GM19395 (cell line): ENCODE measurements around the gene LILRA6.
"Not testable (repeated sequence)": the region's sequence is repeated elsewhere in the genome, so short reads cannot be mapped to it uniquely, and the experiment has no call there.

Experiments used
- ATAC-seq: cut with Tn5 transposase; IDR thresholded peaks from one replicate; pipeline ENCODE4 v1.9.1; 2021; ENCODE audit warnings: mild to moderate bottlenecking, moderate library complexity; ENCODE audit not compliant: unreplicated experiment

The LILRA6 gene

DNA sequence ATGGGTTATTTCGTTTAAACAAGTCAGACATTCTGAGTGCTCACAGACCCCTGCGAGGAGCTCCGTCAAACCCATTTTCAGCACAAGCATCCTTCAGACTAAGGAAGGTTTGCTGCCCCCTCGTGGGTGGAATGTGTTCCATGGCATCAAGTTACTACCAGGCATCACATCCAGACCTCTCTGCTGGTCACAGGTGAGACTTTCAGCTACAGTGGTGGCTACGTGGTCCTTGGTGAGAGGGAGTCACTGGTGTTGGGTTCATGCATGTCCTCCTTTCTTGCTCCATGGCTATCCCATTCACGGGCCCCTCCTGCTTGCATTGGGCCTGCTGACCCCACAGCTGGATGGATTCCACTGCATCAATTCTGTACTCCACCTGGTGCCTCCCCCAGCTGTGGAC lies 23.5 kb upstream of the LILRA6 start:
- no peak for ATAC-seq

DNA sequence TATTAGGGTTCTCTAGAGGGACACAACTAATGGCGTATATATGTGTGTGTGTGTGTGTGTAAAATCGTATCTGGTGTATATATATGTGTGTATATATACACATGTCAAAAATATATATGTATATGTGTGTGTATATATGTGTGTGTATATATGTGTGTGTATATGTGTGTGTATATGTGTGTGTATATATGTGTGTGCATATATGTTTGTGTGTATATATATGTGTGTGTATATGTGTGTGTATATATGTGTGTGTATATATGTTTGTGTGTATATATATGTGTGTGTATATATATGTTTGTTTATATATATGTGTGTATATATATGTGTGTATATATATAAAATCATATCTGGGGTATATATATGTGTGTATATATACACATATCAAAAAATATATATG lies 19.9 kb upstream of the LILRA6 start:
- ATAC-seq = no peak

DNA sequence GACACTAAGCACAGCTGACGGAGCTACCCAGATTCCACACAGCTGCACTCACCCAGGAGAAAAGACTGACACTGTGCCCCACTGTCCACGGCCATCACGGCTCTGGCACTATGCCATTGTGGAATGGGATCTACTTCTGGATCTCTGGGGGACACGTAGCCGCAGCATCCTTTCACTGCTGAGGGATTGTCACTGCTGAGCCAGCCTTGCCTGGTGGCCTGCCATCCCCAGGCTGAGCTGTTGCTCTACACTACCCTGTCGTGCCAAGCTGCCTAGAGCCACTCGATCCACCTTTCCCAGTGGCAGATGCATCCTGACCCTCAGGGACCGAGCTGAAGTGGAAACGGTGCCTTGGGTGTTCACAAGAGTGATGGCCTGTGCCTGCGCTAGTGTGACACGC lies 19.5 kb upstream of the LILRA6 start:
- ATAC-seq = no peak

DNA sequence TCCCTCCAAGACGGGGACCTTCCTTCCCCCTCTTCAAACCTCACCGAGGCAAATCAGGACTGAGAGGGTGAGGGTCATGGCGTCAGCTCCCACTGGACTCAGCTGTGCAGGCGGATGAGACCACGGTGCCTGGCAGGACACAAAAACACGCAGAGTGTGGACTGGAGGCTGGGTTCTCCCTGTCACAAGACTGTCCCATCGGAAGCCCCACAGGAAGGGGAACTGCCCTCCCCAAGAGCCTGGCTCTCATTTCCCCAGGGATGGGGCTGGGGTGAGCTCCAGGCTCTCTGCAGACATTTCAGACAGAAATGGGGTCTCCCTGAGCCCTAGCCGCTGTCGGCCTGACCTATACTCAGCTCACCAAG lies 14.5 kb upstream of the LILRA6 start, which contains the start of gene LILRB5:
Gene LILRB5, minus strand, starts transcription at position 158 of the 365 bp plus-strand sequence. Its CDS starts 80 bp downstream, at position 78.
- ATAC-seq = no peak

DNA sequence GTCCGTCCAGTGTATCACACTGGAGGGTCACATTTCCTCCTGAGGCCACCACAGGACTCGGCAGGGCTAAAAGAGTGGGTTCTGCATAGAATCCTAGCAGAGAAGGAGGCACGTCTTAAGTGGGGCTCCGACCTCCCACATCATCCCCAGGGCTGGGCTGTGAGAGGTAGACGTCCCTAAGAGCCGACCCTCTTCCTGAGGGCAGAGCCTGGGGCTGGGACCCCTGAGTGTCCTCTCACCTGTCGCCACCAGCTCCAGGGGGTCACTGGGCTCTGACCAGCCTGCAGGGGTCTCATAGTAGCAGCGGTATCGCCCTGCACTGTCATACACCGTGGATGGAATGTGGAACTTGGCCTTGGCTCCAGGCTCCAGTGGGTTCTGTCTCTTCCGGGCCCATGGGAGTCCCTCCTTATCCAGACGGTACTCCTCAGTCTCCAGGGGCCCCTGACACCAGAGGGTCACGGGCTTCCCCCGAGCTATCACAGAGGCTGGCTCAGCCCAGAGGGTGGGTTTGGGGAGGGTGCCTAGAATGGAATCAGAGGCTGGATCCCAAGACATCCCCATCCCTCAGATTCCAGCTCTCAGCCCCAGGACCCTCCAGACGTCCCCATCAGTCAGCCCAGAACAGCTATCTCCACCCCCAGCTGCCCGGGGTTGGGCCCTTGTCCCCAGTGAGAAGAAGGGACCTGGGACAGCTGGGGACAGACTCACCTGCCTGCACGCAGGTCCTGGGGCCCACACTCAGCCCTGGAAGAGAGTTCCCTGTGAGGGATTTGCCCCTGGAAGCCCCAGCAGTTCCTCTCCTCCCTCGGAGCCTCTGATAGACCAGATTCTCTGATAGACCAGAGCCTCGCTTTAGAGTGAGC lies 13.9 kb upstream of the LILRA6 start:
- no peak for ATAC-seq

DNA sequence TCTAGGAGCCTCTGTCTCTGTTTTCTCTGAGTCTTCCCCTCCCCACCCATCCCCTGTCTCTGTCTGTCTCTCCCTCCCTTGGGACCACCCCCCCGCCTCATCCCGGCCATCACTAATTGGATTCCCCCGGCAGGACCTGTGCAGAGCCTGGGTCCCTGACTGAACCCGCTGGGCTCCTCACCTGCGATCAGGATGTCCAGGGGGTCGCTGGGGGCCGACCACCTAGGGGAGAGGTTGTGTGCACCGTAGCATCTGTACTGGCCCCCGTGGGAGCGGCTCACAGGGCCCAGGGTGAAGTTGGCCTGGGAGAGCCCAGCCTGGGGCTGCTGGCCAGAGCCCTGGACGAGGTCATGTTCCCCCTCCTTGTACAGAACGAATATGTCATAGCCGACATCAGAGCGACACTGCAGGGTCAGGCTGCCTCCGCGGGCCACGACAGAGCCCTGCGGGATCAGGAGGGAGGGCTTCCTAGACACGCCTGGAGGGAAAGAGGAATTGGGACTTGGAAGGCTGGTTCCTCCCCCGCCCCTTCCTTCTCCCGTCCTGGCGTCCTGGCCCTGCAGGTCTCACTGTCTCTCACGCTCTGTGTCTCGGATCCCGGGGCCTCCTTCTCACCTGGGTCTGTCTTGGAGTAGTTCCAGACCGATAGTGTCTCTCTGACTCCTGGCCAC lies 12.7 kb upstream of the LILRA6 start:
- no peak for ATAC-seq

DNA sequence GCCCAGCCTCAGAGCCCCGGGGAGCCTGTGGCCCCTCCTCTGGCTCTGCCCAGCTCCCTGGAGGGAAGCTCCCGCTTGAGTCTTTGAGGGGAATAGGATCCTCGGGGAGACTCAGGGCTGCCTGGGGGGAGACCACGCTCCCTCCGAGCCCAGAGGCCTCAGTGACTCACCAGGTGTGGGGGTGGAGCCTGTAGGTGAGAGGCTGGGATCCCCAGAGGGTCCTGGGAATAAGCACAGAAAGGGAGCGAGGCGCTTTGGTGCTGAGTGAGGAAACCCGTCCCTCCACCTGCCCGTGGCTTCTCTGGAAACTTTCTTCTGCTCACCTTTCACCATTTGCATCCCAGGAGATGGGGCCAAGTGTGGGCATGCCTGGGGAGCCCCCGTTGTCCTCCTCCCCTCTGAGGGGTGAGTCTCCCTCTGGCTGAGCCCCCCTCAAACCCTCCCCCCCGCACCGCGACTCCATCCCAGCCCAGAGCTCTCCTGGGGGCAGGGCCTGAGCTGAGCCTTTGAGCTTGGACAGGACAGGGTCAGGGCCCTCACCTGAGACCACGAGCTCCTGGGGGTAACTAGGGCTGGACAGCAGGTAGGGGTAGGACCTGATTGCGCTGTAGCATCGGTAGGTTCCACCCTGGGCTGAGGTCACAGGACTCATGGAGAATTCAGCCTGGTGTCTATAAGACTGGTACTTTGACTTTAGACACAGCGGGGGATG lies 11.8 kb upstream of the LILRA6 start:
- ATAC-seq = no peak

DNA sequence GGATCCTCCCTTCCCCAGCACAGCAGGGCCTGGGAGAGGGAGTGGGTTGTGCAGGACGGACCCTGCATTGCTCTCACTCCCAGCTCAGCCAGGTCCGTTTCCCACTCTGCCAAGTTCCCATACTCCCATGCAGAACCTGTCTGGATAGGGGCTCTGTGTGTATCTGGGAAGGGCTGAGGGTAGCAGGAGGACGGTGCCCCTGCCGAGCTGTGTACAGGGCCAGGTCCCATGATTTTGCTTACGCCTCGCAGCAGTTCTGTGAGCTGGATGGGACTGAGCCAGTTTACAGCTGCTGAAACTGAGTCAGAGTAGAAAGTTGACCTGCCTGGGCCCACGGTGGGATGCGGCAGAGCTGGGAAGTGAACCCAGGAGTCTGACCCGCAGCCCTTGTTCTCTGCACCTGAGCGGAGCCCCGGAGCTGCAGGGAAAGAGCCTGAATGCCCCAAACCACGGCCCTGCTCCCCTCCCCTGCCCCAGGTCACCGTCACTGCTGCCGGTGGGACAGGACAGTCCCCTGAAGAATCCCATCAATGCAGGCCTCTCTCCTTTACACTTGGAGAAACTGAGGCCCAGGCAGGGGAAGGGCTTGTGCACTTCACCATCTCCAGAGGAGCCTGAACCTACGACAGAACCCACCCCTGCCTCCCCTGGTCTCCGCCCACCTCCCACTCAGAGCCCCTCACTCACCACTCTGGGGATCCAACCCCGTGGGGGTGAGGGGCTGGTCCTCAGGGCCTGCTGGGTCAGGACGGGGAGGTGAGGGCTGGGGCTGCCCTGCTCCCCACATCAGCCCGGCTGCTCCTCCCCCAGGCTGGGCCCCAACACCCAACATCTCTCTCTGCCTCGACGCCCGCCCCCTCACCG lies 11.0 kb upstream of the LILRA6 start:
- ATAC-seq = no peak

DNA sequence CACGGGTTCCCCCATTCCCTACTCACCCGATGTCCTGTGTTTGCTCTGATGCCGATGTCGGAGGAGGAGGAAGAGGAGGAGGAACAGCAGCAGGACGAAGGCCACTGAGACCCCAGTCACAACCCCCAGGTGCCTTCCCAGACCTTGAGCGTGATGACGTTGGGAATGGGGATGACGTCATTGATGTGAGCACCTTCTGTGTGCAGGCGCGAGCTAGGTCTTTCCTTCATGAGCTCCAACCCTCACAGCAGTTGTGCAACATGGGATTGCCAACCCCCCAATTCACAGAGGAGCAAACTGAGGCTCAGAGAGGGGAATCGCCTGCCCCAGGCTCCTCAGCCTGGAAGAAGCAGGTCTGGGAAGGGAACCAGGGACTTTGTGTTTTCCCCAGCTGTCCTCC lies 10.3 kb upstream of the LILRA6 start:
- no peak for ATAC-seq

DNA sequence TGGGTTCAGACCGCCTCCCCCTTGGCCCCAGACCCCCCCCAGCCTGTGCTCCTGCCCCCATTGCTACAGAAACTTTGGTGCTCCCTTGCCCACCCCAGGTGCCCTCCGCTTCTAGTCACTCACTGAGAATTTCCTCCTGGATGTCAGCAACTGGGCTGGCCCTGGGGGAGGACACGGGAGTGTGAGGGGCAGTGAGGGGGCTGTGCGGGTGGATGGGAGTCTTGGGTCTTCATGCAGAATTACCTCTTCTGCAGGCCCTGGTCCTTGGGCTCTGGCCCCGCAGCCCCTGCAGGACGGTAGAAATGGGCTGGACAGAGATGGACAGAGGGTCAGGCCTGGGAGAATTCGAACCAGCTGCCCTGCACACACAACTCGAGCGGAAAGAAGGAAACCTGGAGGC lies 9.7 kb upstream of the LILRA6 start:
- no peak for ATAC-seq

DNA sequence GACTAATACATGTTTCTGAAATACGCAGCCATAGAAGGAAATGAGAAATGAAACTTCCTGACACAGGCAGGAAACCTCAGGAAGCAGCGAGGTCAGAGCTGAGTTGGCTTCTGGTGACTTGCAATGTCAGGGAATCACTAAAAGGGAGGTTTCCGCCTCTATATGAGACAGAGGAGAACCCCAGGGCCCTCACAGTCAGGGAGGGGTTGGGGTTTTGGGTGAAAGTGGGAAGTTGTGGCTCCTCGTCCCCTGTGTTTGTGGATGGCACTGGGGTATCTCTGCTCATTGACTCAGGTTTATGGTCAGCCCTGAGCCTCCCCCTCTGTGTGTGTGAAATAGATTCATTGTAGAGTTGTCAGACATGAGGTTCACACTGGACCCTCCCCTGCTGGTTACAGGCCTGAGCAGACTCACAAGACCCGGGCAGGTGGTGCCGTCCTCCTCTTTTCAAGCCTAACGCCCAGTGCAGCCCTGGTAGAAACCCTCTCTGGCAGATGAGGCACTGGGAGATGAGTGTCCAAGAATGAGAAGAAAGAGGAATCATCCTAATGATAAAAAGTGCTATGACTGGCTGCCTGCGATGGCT lies 5.5 kb upstream of the LILRA6 start:
- no peak for ATAC-seq

DNA sequence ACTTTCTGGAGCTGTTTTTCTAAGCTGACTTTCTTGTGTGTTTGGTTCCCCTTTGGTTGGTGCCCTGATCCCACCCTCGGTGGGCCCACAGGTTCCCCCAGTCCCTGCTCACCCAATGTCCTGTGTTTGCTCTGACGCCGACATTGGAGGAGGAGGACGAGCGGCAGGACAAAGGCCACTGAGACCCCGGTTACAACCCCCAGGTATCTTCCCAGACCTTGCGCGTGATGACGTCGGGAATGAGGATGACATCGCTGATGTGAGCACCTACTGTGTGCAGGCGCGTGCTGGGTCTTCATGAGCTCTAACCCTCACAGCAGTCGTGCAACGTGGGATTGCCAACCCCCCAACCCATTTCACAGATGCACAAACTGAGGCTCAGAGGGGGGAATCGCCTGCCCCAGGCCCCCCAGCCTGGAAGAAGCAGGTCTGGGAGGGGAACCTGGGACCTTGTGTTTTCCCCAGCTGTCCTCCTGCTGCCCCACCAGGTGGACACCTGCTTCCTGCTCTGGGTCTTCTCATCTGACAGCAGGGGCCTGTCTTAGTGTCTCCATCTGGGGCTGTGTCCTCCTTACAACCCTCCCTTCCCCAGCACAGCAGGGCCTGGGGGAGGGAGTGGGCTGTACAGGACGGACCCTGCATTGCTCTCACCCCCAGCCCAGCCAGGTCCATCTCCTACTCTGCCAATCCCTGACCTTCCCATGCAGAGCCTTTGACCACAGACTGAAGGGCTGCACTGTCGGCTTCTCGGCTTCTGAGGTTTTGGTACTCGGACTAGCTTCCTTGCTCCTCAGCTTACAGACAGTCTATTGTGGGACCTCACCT lies 4.7 kb upstream of the LILRA6 start:
- ATAC-seq = no peak

DNA sequence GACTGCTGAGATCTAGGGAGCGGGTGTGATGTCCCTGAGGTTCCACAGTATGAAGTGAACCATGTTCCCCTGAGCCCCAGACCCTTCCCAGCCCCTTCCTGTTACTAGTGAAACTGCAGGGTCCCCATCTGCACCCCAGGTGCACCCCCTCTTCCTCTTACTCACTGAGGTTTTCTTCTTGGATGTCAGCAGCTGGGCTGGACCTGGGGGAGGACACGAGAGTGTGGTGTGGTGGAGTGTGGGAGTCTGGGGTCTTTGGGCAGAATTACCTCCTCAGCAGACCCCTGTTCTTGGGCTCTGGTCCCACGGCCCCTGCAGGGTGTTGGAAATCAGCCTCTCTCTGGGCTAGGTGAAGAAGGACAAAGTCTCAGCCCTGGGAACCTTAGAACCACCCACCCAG lies 3.3 kb upstream of the LILRA6 start:
- no peak for ATAC-seq

DNA sequence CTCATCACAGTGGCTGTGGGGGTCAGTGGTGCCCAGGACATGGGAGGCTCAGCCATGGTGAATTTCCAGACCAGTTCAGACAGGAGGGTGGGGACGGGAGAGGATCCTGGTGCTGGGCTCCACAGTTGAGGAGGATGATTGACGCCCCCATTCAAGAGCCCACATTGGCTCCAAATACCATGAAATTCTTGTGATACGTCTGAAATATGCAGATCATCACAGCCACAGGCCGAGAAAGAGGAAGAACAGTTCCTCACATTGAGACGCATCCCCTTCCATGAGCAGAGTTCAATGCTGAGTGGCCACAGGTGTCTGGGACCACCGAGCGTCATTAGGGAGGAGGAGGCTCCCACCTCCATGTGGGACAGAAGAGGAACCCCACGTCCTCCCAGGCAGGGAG lies 1.2 kb upstream of the LILRA6 start:
- ATAC-seq = not testable (repeated sequence)

DNA sequence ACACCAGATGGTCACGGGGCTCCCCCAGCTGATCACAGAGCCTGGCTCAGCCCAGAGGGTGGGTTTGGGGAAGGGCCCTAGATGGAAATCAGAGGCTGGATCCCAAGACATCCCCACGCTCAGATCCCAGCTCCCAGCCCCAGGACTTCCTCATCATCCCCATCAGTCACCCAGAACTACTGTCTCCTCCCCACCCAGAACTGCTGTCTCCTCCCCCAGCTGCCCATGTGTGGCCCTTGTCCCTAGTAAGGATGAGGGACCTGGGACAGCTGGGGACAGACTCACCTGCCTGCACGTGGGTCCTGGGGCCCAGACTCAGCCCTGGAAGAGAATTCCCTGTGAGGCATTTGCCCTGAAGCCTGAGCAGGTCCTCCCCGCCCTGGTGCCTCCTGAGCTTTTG lies 356 bp downstream of the LILRA6 start:
- ATAC-seq = not testable (repeated sequence)

DNA sequence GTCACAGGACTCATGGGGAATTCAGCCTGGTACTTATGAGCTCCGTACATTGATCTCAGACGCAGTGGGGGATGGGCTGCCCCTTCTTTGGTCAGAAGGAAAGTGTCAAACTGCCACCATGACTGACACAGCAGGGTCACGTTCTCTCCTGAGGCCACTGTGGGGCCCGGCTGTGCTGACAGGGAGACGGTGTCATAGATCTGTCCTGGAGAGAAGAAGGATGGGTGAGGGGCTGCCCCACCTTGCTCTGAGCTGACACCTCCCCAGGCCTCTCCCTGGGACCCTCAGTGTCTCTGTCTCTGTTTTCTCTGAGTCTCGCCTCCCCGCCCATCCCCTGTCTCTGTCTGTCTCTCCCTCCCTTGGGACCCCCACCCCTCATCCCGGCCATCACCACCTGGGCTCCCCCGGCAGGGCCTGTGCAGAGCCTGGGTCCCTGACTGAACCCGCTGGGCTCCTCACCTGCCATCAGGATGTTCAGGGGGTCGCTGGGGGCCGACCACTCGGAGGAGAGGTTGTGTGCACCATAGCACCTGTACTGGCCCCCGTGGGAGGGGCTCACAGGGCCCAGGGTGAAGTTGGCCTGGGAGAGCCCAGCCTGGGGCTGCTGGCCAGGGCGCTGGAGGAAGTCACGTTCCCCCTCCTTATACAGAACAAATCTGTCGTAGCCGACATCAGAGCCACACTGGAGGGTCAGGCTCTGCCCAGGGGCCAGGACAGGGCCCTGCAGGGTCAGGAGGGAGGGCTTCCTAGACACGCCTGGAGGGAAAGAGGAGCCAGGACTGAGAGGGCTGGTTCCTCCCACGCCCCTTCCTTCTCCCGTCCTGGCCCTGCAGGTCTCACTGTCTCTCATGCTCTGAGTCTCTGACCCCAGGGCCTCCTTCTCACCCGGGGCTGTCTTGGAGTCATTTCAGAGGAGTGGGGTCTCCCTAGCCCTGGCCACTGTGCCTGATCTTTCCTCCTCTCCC lies 1.9 kb downstream of the LILRA6 start:
- ATAC-seq = not testable (repeated sequence)

DNA sequence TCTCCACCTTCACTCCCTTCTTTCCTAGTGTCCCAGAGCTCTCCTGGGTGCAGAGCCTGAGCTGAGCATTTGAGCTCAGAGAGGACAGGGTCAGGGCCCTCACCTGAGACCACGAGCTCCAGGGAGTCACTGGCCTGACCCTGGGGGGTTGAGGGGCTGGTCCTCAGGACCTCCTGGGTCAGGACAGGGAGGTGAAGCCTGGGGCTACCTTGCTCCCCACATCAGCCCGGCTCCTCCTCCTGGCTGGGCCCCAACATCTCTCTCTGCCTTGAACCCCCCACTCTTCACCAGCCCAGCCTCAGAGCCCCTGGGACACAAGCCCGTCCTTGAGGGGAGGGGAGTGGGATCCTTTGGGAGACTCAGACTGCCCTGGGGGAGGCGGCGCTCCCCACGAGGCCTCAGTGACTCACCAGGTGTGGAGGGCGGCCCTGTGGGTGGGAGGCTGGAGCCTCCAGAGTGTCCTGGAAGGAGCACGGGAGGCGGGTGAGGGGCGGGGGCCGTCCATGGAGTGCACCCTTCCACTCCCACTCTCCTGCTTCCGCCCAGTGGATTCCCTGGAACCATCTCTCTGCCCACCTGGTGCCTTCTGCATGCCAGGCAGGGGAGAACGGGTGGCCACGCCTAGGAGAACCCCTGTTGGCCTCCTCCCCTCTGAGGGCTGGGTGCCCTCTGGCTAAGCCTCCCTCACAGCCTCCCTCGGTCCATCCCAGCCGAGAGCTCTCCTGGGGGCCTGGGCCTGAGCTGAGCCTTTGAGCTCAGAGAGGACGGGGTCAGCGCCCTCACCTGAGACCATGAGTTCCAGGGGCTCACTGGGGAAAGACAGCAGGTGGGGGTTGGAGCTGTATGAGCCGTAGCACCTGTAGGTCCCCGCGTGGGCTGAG lies 2.9 kb downstream of the LILRA6 start:
- ATAC-seq = not testable (repeated sequence)
